ENCODE results near the gene KCNJ9. TPM values are rescaled to one million over a fixed set of nuclear protein-coding genes. Genes with fewer than 3 reads are reported as not detected.

KCNJ9 gene
- total and polyA plus RNA-seq, 2 of the 13 experiments (the other 11 are each of a cell fraction or from before 2014, with no cell fraction given) = not detected

- TF ChIP-seq HNF1A (IDR thresholded peaks at IDR 0.05; ENCODE audit: low read depth) = peak; percentile 32; the same call in 1 of the 2 replicates
- TF ChIP-seq HNF1A (CRISPR knock-in tag; IDR thresholded peaks at IDR 0.05; ENCODE audit: borderline replicate concordance) = peak; percentile 53; the same call in 1 of the 2 replicates
- TF ChIP-seq RARG (CRISPR knock-in tag; IDR thresholded peaks at IDR 0.05; ENCODE audit: low read depth) = no peak
- no peak for TF ChIP-seq ZNF703 (CRISPR knock-in tag; IDR thresholded peaks at IDR 0.05; ENCODE audit: borderline replicate concordance)
- TF ChIP-seq ZBTB38 (CRISPR knock-in tag; IDR thresholded peaks at IDR 0.05) = no peak
- TF ChIP-seq GTF2F1 (IDR thresholded peaks at IDR 0.05; ENCODE audit: low read length) = no peak
- no peak for TF ChIP-seq ZNF432 (CRISPR knock-in tag; IDR thresholded peaks at IDR 0.05; ENCODE audit: borderline replicate concordance)
- TF ChIP-seq FOXP1 (IDR thresholded peaks at IDR 0.05) = no peak
- TF ChIP-seq FOXP1 (CRISPR knock-in tag; IDR thresholded peaks at IDR 0.05) = peak; percentile 55; the same call in 1 of the 2 replicates
- no peak for TF ChIP-seq THAP8 (CRISPR knock-in tag; IDR thresholded peaks at IDR 0.05; ENCODE audit: borderline replicate concordance)
- TF ChIP-seq ZNF430 (CRISPR knock-in tag; IDR thresholded peaks at IDR 0.05) = no peak
- TF ChIP-seq, protein P1, sequence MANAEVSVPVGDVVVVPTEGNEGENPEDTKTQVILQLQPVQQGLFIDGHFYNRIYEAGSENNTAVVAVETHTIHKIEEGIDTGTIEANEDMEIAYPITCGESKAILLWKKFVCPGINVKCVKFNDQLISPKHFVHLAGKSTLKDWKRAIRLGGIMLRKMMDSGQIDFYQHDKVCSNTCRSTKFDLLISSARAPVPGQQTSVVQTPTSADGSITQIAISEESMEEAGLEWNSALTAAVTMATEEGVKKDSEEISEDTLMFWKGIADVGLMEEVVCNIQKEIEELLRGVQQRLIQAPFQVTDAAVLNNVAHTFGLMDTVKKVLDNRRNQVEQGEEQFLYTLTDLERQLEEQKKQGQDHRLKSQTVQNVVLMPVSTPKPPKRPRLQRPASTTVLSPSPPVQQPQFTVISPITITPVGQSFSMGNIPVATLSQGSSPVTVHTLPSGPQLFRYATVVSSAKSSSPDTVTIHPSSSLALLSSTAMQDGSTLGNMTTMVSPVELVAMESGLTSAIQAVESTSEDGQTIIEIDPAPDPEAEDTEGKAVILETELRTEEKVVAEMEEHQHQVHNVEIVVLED (CRISPR knock-in tag; IDR thresholded peaks at IDR 0.05; ENCODE audit: borderline replicate concordance) = no peak
- TF ChIP-seq, protein P2, sequence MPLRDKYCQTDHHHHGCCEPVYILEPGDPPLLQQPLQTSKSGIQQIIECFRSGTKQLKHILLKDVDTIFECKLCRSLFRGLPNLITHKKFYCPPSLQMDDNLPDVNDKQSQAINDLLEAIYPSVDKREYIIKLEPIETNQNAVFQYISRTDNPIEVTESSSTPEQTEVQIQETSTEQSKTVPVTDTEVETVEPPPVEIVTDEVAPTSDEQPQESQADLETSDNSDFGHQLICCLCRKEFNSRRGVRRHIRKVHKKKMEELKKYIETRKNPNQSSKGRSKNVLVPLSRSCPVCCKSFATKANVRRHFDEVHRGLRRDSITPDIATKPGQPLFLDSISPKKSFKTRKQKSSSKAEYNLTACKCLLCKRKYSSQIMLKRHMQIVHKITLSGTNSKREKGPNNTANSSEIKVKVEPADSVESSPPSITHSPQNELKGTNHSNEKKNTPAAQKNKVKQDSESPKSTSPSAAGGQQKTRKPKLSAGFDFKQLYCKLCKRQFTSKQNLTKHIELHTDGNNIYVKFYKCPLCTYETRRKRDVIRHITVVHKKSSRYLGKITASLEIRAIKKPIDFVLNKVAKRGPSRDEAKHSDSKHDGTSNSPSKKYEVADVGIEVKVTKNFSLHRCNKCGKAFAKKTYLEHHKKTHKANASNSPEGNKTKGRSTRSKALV (CRISPR knock-in tag; IDR thresholded peaks at IDR 0.05) = no peak
- no peak for TF ChIP-seq PRMT3 (CRISPR knock-in tag; IDR thresholded peaks at IDR 0.05; ENCODE audit: borderline replicate concordance, low read depth)
- TF ChIP-seq NFYB (CRISPR knock-in tag; IDR thresholded peaks at IDR 0.05) = no peak
- TF ChIP-seq CENPX (CRISPR knock-in tag; IDR thresholded peaks at IDR 0.05) = no peak
- peak; percentile 77; the same call in 1 of the 2 replicates for TF ChIP-seq FOSL1 (CRISPR knock-in tag; IDR thresholded peaks at IDR 0.05; ENCODE audit: borderline replicate concordance)
- TF ChIP-seq BRD4 (CRISPR knock-in tag; IDR thresholded peaks at IDR 0.05) = no peak
- TF ChIP-seq MAX (IDR thresholded peaks at IDR 0.05) = no peak
- TF ChIP-seq JUN (CRISPR knock-in tag; IDR thresholded peaks at IDR 0.05) = no peak; the same call in 1 of the 2 replicates
- no peak for TF ChIP-seq KAT8 (CRISPR knock-in tag; IDR thresholded peaks at IDR 0.05)
- TF ChIP-seq ZFP90 (CRISPR knock-in tag; IDR thresholded peaks at IDR 0.05; ENCODE audit: borderline replicate concordance) = no peak
Measured at GRCh38 chr1:160053548-160054365, 27.6 kb upstream of the KCNJ9 start (continued).
